Measurements from ENCODE around the gene MPL. TPM values are rescaled to one million over a fixed set of nuclear protein-coding genes. Genes with fewer than 3 reads are reported as not detected.
A peak's percentile ranks its signal among the peaks of the same experiment; 100 is the strongest.

Gene MPL
- total RNA-seq, 1 donor from 2014 or later: 0.40 TPM

DNA sequence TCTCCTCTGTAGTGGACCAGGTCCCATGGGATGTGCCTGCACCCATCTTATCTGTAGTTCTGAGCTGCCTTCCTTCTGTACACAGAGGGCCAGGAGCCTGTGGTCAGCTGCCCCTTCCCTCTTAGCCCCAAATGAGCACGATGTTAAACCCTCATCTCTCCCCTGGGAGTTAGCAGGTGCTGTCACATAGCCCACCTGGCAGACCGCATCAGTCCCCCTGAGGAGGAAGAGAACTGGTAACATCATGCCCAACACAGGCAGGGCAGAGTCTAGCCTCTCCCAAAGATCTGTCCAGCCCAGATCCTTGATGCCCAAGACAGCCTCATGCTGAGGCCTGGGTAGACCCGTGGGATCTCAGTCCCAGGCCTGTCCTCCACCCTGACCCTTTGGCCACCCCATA lies 32.2 kb upstream of the MPL start:
- ATAC-seq (no peak), DNase-seq (ENCODE audit: low spot score) (peak; percentile 39)
- intact Hi-C loops (cut with DNase I): no loop called here

DNA sequence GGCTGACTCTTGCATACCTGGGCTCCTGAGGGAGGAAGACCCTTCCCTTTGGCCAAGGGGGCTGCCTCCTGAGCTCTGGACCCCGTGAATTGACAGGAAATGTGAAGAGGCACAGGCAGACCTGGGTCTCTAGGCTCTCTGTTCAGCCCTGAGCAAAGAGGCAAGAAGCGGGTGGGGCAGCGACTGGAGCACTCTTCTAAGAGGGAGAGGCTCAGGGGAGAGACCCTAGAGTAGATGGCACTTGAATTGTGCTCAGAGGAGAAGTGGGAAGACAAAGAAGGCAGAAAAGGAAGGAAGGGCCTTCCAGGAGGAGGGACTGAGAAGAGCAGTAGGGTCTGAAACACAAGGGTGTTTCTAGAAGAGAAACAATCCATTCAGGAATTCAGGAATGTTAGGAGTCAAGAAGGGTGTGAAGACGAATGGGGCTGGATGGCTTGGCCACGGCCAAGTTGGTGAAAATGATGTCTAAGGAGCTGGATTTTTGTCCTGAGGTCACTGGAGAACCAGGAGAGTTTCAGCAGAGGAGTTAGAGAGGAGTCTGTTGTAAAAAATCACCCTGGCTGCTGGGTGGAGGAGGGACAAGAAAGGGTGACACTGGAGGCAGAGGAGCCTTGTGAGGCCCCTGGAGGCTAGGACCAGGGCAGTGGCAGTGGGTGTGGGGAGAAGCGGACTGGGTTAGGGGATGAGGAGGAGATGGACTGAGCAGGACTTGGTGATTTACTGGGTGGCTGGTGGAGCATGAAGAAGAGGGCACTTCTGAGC lies 31.5 kb upstream of the MPL start:
- DNase-seq (ENCODE audit: low spot score): peak; percentile 34
- intact Hi-C loops (cut with DNase I): no loop called here
- ATAC-seq: no peak

DNA sequence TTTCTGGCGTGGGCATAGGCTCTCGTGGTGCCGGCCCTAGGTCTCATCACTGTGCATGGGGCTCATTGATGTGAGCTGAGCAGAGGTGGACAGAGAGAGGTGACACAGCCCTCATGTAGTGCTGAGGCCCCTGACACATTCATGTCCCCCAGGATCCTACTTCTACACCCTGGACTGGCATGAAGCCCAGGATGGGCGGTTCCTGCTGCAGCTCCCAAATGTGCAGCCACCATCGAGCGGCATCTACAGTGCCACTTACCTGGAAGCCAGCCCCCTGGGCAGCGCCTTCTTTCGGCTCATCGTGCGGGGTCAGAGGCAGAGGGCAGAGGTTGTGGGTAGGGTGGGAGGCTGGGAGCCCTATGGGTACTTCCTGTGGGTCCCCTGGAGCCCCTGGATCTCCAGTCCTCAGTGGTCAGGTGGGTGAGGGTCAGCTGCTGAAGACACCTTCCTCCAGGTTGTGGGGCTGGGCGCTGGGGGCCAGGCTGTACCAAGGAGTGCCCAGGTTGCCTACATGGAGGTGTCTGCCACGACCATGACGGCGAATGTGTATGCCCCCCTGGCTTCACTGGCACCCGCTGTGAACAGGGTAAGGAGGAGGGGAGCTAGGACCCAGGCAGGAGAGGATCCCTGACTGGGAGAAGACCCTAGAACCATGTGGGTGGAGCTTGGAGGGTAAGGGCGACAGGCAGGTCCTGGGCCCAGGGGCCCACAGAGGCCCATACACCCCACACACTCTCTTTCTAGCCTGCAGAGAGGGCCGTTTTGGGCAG lies 30.7 kb upstream of the MPL start:
- ATAC-seq: no peak
- intact Hi-C loops (cut with DNase I): no loop called here
- peak; percentile 55 for DNase-seq (ENCODE audit: low spot score)

DNA sequence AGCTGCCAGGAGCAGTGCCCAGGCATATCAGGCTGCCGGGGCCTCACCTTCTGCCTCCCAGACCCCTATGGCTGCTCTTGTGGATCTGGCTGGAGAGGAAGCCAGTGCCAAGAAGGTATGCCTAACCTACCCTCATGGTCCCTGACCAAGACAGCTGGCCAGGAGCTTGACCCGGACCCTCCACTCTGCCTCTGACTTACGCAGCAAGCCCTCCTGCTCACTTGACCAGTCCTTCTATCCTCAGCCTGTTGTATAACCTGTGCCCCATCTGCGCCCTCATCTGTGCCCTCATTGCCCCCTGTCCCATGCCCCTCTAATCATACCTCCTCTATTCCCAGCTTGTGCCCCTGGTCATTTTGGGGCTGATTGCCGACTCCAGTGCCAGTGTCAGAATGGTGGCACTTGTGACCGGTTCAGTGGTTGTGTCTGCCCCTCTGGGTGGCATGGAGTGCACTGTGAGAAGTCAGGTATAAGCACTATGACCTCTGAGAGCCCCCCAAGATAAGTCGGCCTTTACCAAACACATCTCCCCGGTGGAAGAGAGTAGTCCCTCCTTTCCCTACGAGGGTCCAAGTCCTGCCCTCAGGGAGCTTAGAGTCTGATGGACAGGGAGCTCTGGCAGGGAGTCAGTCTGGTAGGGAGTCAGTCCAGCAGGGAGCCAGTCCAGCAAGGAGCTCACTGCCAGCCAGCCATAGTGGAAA lies 30.0 kb upstream of the MPL start:
- DNase-seq (ENCODE audit: low spot score): peak; percentile 42

DNA sequence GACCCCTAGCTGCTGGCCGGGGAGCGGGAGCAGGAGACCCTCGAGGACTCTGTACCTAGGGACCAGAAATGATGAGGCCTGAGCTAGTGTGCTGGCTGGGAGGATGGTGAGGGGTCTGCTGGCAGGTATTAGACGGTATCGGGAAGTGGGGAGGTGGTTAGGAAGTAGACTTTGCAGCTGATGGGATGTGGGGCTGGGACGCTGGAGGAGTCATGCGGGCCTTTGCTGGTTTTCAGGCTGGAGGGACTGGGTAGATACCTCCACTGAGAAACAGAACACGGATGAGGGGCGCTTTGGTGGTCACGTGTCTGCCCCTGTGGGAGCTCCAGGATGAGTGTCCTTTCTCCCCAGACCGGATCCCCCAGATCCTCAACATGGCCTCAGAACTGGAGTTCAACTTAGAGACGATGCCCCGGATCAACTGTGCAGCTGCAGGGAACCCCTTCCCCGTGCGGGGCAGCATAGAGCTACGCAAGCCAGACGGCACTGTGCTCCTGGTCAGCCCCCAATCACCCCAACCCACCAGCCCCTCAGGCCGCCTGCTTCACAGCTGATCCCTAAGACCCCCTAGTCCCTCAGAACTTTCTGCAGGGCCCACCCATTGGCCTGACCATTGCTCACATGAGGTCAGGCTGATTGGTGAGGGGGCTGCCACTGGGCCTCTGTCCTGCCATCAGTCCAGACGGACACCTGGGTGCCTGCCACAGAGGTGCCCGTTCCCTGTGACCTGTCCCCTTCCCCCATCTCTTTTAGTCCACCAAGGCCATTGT lies 28.8 kb upstream of the MPL start:
- DNase-seq (ENCODE audit: low spot score): peak; percentile 46
- intact Hi-C loops (cut with DNase I): no loop called here
- ATAC-seq: no peak

More for the DNA sequence above, 30.0 kb upstream of the MPL start:
- no peak for ATAC-seq
- intact Hi-C loops (cut with DNase I): no loop called here

DNA sequence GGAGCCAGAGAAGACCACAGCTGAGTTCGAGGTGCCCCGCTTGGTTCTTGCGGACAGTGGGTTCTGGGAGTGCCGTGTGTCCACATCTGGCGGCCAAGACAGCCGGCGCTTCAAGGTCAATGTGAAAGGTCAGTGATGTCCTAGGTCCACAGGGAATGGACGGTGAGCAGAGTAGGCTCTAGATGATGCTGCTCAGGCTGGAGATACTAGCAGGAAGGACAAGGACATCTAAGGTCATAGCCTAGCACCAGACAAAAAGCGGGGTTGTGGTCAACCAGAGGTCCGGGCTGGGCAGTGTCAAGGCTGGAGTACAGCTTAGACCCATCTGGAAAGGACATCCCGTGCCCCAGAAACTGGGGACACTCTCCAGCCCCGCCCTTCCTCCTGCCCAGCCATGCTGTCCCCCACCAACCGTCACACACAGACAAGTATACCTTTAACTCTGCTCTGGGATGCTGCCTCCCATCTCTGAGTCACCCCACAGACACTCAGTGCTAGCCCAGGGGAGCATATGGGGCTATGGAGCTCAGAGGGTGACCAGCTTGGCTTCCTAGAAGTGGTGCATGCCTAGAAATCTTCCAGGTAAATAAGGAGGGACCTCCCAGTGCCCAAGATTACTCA lies 28.1 kb upstream of the MPL start:
- no peak for ATAC-seq
- intact Hi-C loops (cut with DNase I): no loop called here

DNA sequence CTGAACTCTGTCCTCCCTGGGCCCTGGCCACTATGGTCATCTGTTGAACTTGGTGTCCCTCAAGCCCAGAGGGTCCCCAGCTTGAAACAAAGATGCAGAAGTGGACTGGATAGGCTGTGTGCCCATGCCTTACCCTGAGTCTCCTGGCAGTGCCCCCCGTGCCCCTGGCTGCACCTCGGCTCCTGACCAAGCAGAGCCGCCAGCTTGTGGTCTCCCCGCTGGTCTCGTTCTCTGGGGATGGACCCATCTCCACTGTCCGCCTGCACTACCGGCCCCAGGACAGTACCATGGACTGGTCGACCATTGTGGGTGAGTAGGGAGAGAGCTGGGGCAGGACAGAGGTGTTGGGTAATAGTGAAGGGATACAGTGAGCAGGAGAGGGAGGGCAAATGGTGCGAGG lies 26.1 kb upstream of the MPL start:
- DNase-seq (ENCODE audit: low spot score) (peak; percentile 36), ATAC-seq (no peak)
- intact Hi-C loops (cut with DNase I): no loop called here

More for the DNA sequence above, 28.1 kb upstream of the MPL start:
- peak; percentile 45 for DNase-seq (ENCODE audit: low spot score)

DNA sequence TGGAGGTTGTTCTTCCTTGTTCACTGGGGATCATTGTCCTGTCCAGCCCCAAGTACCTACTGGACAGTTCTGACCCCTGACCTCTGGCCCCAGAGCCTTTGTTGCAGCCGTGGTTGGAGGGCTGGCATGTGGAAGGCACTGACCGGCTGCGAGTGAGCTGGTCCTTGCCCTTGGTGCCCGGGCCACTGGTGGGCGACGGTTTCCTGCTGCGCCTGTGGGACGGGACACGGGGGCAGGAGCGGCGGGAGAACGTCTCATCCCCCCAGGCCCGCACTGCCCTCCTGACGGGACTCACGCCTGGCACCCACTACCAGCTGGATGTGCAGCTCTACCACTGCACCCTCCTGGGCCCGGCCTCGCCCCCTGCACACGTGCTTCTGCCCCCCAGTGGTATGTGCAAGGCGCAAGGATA lies 25.4 kb upstream of the MPL start:
- intact Hi-C loops (cut with DNase I): no loop called here

DNA sequence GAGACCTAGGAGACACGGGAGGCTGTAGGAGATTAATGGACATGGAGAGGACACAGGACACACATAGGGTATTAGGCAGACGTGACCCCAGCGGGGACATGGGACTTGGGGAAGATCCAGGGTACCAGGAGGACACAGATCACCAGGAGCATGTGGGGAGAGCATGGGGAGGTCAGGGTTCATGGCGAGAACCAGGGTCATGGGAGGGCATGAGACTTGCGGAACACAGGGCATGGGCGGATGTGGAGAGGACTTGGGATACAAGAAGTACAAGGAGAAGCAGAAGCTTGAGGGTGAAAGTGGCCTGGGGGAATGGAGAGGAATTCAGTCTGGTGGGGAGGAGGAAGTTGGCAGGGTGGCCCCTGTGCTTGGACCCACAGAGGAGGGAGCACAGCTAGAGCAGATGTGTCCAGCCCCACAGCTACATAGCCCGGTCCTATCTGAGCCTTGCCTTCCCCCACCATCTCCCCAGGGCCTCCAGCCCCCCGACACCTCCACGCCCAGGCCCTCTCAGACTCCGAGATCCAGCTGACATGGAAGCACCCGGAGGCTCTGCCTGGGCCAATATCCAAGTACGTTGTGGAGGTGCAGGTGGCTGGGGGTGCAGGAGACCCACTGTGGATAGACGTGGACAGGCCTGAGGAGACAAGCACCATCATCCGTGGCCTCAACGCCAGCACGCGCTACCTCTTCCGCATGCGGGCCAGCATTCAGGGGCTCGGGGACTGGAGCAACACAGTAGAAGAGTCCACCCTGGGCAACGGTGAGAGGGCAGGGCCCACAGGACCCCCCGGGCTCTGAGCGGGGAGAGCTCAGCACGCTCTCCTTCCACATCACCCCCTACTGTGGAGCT lies 24.7 kb upstream of the MPL start:
- intact Hi-C loops (cut with DNase I): no loop called here
- DNase-seq (ENCODE audit: low spot score): peak; percentile 47
- no peak for ATAC-seq

More for the DNA sequence above, 25.4 kb upstream of the MPL start:
- peak; percentile 54 for DNase-seq (ENCODE audit: low spot score)
- ATAC-seq: no peak

DNA sequence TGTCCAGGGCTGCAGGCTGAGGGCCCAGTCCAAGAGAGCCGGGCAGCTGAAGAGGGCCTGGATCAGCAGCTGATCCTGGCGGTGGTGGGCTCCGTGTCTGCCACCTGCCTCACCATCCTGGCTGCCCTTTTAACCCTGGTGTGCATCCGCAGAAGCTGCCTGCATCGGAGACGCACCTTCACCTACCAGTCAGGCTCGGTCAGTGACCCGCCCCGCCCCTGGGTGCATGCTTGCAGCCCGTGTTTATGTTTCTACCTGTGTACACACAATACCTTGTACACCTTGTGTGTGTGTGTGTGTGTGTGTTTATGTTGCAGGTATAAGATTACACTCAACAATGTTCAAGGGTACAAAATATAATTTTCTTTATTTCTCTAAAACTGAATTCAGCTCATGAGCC lies 23.8 kb upstream of the MPL start:
- intact Hi-C loops (cut with DNase I): no loop called here
- DNase-seq (ENCODE audit: low spot score) (peak; percentile 45), ATAC-seq (no peak)

DNA sequence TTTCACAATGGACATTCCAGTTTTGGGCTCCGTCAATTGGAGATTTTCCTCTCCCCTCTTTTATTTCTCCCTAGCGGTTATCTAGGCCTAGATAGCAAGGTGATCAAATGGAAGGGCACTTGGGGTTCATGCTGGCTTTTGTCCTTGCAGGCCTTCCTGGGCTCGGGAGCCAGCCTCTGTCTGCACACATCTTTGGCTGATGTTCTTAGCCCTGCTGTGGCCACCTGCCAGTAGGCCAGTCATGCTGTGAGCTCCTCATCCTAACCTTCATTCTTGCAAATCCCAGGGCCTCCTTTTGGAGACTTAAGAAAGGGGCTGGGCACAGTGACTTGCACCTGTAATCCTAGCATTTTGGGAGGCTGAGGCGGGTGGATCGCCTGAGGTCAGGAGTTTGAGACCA lies 23.4 kb upstream of the MPL start:
- peak; percentile 33 for DNase-seq (ENCODE audit: low spot score)
- intact Hi-C loops (cut with DNase I): no loop called here
- no peak for ATAC-seq

DNA sequence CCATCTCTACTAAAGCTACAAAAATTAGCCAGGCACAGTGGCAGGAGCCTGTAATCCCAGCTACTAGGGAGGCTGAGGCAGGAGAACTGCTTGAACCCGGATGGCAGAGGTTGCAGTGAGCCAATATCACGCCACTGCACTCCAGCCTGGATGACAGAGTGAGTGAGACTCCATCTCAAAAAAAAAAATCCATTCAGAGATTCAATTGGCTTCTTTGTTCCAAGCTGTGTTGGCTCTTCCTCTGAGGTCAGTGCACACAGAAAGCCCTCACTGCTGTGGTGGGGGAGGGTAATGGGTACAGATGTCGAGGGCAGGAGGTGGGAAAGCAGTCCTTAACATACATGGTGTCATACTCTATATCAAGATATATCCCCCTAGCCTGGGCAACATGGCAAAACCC lies 22.1 kb upstream of the MPL start:
- DNase-seq (ENCODE audit: low spot score) (peak; percentile 31), ATAC-seq (no peak)
- intact Hi-C loops (cut with DNase I): no loop called here

DNA sequence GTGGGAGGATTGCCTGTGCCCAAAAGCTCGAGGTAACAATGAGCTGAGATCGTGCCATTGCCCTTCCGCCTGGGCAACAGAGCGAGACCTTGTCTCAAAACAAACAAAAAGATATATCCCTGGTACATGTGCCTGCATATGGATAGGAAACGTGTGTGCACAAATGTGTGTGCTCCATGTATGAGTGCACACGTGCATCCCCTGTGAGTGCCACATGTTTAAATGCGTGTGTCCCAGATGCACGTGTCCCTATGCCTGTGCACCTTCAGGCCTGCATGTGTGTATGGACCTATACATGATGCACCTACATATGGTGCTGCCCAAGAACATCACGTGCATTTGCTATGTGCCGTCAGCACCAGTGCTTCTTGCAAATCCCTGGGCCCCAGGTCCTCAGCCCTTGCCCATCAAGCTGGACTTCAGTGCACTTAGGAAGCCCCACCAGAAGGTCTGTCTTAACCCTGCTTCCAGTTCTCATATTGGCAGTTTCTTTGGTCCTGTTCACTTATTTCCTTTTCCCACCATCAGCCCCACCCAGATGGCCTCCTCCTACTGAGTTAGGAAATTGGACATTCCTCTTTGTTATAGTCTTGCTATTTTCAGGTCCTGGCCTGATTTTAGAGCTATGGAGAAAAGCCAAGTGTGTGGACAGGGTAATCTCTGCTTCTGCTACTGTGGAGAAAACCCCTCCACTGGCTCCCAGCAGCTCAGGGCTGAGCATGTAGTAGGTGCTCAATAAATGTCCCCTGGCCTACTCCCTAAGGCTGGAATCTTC lies 21.5 kb upstream of the MPL start:
- ATAC-seq (no peak), DNase-seq (ENCODE audit: low spot score) (peak; percentile 27)
- intact Hi-C loops (cut with DNase I): no loop called here

DNA sequence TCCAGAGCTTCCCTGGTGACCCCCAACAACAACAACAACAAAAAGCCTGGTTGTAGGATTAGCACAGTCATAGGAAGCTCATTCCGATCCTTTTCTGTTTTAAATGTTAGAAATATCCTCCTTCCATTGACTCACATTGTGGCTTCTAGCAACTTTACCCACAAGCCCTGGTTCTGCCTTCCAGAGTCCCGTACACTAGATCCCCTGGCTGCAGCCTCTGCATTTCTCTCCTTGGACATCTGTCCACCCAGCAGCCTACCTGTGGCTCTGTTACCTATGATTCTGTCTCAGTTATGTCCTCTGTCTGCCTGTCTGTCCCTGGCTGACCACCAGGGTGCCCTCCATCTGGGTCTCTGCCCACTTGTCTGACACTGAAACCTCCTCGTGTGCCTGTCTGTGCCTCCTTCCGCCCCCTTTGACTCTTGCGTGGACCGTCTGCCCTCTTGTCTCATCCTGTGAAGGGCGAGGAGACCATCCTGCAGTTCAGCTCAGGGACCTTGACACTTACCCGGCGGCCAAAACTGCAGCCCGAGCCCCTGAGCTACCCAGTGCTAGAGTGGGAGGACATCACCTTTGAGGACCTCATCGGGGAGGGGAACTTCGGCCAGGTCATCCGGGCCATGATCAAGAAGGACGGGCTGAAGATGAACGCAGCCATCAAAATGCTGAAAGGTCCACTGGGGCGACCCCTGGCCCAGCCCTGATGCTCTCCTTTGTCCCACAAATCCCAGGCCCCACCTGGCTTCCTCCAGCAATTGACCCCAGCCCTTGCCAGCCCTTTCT lies 20.7 kb upstream of the MPL start:
- DNase-seq (ENCODE audit: low spot score) (peak; percentile 54), ATAC-seq (no peak)
- intact Hi-C loops (cut with DNase I): no loop called here

DNA sequence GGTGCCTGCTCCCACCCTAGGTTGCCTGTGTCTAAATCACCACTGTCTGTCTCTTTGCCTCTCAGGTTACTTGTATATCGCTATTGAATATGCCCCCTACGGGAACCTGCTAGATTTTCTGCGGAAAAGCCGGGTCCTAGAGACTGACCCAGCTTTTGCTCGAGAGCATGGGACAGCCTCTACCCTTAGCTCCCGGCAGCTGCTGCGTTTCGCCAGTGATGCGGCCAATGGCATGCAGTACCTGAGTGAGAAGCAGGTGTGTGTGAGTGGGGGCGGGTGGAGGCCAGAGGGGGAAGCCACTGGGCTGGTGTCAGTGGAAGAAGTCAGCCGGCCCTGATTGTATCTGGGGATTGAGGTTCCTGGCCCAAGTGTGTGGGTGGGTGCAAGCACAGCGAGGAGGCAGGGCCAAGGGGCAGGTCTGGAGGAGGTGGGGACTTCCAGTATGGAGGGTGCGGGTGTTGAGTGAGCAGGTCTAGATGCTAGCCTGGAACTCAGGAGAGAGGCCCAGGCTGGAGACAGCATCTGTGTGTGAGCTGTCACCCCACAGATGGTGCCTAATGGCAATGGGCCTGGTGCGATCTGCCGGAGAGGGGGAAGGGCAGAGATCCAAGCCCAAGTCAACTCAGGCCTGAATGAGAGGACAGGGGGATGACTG lies 19.7 kb upstream of the MPL start:
- ATAC-seq (no peak), DNase-seq (ENCODE audit: low spot score) (peak; percentile 54)
- intact Hi-C loops (cut with DNase I): no loop called here

DNA sequence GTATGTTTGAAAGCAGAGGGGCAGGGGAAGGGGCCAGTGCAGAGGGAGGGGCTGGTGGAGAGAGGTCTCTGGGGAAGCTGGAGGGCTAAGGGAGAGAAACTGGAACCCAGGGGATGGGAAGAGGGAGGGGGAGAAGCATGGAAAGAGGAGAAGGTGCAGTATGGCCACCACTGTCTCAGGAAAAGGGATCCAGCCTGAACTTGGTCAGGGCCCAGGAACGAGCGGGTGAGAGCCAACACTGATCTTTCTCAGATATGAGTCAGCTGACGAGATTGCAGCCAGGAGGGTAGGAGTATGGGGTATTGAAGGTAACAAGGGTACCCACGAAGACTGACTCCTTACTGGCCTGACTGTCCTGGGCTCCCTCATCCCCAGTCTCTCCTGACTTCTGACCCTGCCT lies 18.8 kb upstream of the MPL start:
- peak; percentile 29 for ATAC-seq
- intact Hi-C loops (cut with DNase I): no loop called here
- DNase-seq (ENCODE audit: low spot score): peak; percentile 50

All from sciatic nerve (tissue), 2 donors.